COLO668 (cell line): ENCODE measurements around the gene TSPAN5.

Experiments
- DNase-seq: peaks from one replicate; lab custom pipeline; 2025; ENCODE audit not compliant: unreplicated experiment; lab: John Stamatoyannopoulos, UW

TSPAN5 gene

DNA sequence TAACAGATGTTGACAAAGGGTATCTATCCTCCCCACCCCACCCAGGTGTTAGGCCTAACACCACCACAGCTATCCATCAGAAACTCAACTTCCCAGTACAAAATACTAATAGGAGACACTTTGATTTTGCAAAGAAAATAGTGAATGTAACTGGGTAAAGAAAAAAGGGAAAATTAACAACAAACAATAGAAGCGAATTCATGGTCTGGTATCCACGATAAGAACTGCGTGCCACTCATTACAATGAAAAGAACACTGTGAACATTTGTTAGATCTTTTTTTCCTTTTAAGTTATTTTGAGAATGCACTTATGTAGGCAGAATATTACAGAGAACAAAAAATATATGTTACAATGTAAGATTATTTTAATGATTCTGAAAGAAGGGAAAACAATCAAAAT is 12.0 kb downstream of the TSPAN5 start:
- no peak for DNase-seq

DNA sequence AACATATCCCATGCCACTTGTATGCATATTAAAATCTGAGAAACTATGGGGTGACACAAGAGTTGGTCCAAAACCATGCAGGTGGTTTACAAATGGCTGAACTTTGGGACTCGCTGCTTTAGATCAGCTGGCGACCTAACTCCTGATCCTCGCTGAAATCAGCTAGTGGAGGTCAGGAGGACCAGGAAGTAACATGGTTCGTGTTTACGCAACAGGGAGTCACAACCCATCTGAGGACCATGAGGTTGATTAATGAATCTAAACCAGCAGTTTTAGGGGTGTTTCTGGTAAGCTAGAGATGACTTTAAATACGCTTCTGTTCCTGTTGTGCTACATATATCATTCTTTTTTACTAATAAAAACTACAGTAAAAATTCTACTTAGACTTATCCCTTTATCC is 12.9 kb downstream of the TSPAN5 start:
- DNase-seq, result no peak

DNA sequence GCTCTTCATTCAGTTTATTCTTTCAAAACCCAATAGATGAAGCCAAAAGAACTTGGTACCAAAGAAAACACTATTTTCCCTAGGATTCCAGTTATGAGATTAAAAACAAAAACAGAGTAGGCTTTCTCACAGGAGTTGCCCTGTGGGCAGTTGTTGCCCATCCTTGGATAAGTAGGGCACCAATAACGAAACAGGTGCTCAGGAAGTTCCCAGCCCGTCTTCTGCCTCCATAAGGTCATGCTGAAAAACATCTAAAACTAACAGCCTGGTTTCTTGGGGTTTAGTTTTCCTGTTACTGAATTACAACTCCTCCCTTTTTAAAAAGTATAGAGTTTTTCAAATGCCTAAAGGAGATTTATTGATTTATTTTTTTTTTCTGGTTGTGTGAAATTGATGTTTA is 14.7 kb downstream of the TSPAN5 start:
- no peak for DNase-seq

DNA sequence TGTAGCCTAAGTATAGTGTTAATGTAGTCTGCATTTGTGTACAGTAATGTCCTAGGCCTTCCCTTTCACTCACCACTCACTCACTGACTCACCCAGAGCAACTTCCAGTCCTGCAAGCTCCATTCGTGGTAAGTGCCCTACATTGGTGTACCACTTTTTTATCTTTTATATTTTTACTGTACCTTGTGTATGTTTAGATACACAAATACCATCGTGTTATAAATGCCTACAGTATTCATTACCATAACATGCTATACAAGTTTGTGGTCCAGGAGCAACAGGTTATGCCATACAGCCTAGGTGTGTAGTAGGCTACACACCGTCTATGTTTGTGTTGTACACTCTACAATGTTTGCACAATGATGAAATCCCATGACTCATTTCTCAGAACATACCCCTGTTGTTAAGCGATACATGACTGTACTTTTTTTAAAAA is 15.4 kb downstream of the TSPAN5 start:
- DNase-seq, result peak; percentile 13

DNA sequence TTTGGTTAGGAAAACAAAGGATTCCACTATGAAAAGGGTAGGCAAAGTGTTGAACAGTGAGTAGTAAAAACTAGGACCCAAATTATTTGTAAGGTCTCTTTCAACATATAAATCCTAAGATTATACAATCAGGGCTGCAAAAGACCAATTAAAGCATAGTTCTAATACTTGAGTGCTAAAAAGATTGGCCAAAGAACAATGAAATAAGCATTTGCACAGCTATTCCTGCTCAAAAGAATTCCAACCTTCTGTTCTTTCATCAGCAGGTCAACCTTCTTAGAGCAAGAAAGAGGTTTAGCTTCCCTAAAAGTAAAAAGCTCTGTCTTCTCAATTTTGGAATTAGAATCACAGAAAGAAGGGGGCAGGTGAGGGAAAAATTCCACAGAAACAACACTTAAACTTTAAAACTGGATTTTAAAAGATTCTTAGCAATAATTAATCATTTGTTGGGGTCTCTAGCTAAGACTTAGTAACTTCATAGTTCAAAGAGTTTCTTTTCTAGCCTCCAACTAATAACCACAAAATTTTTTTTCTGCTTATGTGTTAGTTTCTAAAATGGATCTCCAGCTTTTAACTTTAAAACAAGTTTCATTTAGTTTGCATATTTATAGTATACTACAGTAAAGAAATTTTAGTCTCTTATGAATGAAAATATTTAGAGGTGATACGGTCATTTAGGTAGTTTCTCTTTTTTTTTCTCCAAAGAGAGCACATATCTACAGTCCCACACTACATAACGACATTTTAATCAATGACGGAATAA is 16.3 kb downstream of the TSPAN5 start:
- DNase-seq, result no peak

DNA sequence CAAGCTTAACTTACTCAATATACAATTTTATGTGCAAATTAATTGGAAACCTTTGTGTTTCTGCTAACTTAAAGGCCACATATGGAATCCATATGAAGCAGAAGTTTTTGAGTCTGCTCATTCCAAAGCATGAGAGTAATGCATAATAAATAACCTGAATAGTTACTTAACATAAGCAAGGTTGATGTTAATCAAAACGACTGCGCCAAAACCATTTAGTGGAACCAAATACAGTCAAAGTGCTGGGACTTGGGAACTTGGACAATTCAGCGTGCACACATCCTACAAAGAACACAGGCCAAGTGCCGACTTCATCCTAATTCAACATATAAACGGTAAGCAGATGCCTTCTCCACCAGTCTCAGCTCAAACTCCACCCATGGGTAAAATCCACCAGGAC is 17.0 kb downstream of the TSPAN5 start:
- DNase-seq, result no peak

DNA sequence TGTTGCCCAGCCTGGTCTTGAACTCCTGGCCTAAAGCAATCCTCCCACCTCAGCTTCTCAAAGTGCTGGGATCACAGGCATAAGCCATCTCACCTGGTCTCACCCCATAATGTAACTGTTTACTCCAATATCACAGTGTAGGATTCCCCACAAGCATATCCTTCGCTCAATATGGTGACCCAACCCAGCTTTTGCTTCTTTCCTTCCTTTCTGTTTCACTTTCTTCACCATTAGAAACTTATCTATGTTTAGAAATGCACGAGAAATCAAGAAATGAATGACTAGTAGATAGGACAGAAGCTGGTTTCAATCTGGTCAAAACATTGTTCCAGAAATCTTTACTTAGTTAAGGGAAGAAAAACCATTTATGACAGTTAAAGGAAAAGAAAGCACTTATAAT is 18.9 kb downstream of the TSPAN5 start:
- DNase-seq, result no peak

DNA sequence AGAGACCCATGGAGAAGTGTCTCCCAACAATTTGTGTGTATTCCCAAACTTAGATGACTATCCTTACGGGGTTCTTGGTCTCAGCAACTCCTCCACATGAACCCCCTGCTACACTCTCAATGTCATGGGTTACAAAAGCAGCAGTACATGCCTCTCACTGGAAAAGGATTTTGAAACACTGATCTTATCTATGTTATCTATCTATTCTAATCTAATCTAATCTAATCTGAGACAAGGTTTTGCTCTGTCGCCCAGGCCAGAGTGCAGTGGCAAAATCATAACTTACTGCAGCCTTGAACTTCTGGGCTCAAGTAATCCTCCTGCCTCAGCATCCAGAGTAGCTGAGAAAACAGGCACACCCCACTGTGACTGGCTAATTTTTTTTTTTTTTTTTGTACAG is 19.3 kb downstream of the TSPAN5 start:
- no peak for DNase-seq

DNA sequence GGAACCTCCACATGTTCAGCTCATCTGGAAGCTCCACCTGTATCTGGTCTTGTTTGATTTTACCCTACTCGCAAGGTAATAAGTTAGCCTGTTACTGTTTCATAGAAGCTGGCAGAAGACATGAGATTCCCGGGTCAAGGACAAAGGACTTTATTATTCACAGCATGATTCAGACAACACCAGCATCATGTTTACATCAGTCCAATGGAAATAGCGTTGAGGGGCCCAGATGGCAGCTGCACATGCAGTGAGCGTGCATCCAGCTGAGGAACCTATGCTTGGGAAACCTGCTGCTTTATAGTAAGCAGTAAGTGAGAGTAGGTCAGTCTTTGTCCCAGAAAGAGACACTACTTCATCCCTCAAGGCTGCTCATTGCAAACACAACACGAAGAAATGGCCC is 19.8 kb downstream of the TSPAN5 start:
- no peak for DNase-seq

DNA sequence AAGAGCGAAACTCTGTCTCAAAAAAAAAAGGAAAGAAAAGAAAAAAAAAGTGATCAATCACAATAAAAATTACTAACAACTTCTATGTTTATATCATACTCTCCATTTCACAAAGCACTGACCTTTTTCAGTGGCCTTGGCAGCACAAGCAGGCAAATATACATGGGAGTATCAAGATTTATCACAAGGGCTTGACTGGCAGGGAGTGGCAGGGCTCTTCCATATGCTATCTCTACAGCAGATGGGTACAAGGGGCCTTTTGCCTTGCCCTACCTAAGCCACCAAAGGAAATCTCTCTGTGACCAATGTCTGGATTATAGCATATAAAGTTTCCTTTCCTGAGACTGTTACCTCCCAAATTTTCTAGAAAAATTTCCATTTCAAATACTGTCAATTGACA is 24.4 kb downstream of the TSPAN5 start:
- DNase-seq, result no peak

DNA sequence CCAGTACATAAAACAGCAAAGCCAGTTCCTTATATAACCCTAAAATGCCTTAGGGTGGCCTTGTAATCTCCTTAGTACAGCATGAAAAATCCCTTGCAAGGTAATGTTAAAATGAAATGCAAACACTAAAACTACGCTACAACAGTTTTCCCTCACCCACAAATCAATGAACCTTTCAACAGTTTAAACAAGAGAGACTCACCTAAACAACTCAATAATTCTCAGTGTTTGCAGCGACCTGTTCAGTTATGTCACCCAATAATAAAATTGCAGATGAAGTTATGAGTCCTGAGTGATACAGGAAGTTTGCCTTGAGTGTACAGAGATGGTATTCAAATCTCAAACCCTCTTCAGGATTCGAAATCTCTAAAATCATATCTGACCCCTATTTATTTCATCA is 25.3 kb downstream of the TSPAN5 start:
- no peak for DNase-seq

DNA sequence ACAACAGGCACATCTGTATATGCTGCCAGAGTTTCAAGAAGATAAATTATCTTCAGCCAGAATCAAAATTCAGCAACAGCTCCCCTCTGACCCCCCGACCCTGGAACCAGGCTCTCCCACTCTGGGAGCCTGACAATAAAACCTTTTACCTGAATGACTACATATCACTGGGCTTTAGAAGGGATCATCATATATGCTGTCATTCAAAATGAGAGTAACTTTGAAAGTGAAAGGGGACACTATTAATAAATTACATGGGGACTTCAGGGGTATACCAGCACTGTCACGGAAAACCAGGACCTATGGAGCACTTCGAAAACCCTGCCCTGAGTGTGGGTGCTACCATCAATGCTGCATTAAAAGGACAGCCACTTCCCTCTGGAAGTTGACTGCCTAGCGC is 26.2 kb downstream of the TSPAN5 start:
- no peak for DNase-seq

DNA sequence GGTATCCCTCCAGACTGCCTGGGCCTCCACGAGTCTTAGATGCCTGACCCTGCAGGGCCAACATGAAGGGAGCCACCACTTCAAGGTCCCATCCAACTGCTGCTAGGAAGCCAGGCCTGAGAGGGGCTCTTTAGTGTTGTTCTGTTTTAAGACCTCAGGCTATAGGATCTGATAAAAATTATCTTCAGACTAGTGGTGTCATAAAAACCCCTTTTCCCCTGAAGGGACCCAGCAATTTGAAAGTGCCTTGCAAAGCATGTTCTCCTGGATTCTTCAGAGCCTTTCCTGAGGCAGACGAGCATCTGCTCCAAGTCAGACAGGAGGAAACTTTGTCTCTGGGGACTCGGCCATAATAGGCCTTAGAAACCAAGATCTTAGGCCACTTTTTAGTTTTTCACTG is 26.9 kb downstream of the TSPAN5 start:
- DNase-seq, result no peak

DNA sequence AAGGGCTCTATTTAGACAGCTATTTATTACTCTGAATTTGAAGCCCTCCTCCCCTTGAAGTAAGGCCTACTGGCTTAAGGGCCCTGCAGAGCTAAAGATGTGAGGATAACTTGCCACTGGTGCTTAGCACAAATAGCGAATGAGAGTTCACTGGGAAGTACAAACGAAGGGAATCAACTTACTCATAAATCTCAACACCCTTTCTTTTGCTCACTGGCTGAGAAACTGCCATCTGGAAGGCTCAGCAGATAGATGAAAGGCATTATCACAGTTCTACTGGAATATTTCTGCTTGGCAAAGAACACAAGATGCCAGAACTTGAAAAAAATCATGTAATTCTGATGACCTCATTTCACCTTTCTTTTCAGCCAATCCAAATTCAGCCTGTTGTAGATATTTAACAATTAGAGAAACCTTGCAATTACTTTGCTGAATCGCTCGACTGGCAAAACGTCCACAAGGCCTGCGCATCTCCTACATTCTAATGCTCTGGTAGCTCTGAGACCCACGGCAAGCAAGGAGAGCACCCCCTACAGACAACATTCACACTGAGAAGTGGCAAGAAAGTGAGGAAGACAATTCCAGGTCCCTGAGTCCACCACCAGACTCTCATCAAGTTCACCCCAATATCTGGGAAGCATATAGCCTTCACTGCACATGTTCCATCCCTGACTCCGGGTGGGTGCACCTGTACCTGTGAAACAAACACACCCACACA is 27.5 kb downstream of the TSPAN5 start:
- DNase-seq, result no peak

DNA sequence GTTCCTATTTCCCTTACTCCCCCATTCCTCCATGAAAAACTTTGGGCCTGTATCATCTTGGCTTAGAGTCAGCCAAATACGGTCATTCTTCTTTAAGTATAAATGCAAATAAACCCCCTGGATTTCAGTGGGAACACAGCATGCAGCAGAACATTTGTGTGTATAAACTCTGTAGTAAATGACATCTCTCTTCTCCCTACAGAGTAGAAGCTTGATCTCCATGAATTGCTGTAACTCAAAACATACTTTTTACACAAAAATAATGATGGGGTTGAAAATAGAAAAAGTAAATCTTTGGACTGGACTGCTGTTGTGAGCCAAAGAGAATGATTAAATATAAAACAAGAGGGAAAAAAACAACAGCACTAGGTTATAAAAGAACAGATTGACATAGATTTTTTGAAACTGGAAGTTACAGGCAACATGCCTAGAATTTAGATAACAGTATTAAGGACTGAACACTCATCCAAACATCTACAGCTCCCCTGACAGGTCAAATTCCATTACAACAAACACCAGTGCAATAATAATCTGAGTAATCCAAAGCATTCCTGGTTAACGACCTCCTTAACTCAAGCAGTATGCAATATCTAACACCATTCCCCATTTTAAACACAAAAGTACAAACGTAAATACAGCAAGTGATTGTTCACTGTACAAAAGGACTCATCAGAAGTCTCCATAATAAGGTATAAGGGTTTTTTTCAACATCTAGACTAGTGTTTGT is 30.7 kb downstream of the TSPAN5 start:
- DNase-seq, result no peak

DNA sequence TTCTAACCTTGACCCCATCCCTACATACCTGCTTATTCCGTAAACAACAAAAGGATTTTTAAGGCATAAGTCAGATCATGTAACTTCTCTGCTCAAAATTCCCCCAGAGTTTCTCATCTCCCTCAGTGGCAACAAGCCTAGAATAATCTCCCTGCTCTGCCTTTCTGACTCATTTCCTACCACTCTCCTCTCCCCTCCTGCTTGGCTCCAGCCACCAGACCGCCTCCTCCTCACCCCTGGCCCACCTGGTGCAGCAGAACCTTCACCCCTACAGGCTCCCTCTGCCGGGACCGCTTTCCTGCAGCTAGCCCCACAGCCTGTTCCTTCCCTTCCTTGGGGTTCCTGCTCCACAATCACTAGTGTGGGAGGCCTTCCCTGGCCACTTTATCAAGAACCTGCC is 32.1 kb downstream of the TSPAN5 start:
- no peak for DNase-seq

DNA sequence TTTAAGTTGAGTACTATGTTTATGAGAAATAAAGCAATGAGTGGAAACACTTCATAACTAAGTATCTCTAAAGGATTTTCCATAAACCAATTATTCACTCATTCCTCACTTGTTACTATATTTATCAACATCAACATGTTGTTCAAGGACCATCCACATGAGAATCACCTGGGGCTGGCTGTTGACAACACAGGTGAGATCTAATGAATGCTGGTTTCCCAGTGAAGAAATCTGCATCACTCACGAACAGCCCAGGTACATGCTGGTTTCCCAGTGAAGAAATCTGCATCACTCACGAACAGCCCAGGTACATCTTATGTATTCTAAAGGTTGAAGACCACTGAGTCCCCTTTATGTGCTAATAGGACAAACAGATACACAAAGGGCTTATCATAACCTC is 32.5 kb downstream of the TSPAN5 start:
- no peak for DNase-seq

DNA sequence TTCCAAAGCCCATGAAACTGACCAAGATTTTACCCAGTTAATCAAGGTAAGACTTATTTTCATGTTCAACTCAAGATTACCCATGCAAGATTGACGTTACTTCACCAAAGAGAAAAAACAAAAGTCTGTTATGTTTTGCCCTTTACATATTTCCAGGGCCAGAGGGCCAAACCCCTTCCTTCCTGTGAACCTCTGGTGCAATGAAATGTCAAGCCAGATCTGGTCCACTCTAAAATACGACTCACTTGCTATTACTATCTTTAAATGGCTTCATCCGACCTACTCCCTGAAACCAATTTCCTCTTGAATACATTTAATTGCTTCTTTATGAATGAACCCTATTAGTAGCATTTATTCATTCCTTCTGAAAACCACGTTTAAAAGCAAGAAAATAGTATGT is 33.0 kb downstream of the TSPAN5 start:
- DNase-seq, result no peak

DNA sequence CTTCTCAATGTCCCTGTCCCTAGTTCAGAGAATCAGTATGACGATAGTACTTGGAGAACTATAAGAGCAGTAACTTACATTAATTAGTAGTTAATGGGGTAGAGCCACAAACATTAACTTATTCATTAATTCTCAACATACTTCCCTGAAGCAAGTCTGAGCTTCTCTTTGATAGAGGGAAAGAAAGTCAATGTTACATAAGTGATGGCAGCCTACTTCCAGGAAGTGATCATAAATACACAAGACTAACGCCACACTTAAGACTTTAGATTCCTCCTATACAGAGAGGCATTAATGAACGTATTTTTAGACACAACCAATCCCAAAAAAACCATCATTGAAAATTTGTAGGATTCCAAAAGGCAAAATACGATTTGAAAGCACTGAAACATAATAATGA is 33.8 kb downstream of the TSPAN5 start:
- DNase-seq, result no peak

DNA sequence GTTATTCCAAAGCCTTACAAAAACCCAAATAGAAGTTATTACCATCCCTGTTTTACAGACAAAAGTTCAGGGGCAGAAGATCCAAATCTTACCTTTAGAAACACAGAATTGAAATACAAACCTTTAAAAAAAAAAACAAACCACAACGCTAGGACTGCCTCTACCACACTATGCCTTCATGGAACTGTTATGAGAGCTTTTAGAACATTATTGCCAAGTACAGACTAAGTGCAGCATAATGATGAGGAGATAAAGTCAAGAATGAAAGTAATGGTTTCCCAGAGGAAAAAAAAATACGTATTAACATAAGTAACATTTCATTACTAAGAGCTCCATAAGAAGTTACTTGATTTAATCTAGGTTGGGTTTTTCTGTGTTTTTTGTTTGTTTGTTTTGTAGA is 34.3 kb downstream of the TSPAN5 start:
- DNase-seq, result no peak

DNA sequence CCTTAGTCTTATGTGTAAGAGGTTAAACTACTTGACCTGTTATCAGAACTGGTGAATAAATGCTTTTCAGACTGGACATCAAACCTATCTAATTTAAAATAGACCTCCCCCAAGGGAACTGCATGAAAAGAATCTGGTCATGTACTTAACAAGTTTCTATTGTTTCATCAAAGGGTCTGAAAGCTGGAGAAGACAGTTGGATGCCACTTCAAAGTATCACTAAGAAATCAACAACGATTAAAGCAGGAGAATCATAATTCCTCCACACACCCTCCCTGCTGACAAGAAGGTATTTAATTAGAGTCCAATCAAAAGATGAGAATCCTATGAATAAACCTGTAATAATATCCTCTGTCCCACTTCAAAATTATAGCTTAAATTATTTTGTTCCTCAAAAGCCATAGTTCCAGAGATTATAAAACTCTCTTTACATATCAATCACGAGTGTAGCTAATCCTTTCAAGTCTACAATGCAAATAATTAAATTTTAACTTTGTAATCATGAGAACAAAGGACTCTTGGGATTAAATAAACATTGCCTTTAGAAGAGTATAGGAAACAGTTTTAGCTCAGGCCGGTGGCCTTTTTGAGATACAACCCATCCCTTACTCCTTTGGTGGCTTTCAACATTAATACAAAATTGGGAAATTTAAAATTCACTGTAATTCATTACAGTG is 35.1 kb downstream of the TSPAN5 start:
- no peak for DNase-seq
